Neural progenitor cell (in vitro differentiated cells): Measurements from ENCODE around the gene LMNTD1. TPM values are rescaled to one million over a fixed set of nuclear protein-coding genes. Genes with fewer than 3 reads are reported as not detected.

ENCODE experiments used
- DNase-seq: peaks from one replicate; pipeline ENCODE4 v3.0.0-alpha.2; 2016; ENCODE audit warnings: low spot score
- H2AFZ ChIP-seq: fragments of 200-600 bp; sonication (generic); replicated peaks from 2 replicates; pipeline ENCODE4 v1.6.1; 2016; ENCODE audit warnings: antibody characterized with exemption
- H3F3A ChIP-seq: fragments of 200-600 bp; sonication (generic); 2 replicates; pipeline ENCODE4 v1.6.1; 2016; ENCODE audit warnings: antibody characterized with exemption, low read depth
- H3K27ac ChIP-seq: fragments of 200-600 bp; sonication (generic); 2 replicates; pipeline ENCODE4 v1.5.1; 2016; ENCODE audit warnings: mild to moderate bottlenecking
- H3K27me3 ChIP-seq: fragments of 200-600 bp; sonication (generic); 2 replicates; pipeline ENCODE4 v1.6.1; 2016; ENCODE audit warnings: mild to moderate bottlenecking, moderate library complexity
- H3K36me3 ChIP-seq: fragments of 200-600 bp; sonication (generic); 2 replicates; pipeline ENCODE4 v1.5.1; 2016
- H3K4me1 ChIP-seq: fragments of 200-600 bp; sonication (generic); 2 replicates; pipeline ENCODE4 v1.6.1; 2016; ENCODE audit warnings: mixed run types
- H3K4me2 ChIP-seq: fragments of 200-600 bp; sonication (generic); 2 replicates; pipeline ENCODE4 v1.6.1; 2016
- H3K4me3 ChIP-seq: fragments of 200-600 bp; sonication (generic); 2 replicates; pipeline ENCODE4 v1.5.1; 2016
- H3K79me2 ChIP-seq: fragments of 200-600 bp; sonication (generic); 2 replicates; pipeline ENCODE4 v1.6.1; 2016; ENCODE audit warnings: low read depth
- H3K9ac ChIP-seq: fragments of 200-600 bp; sonication (generic); 2 replicates; pipeline ENCODE4 v1.6.1; 2016
- H3K9me3 ChIP-seq: fragments of 200-600 bp; sonication (generic); 2 replicates; pipeline ENCODE4 v1.5.1; 2016; ENCODE audit warnings: low read depth
- H4K20me1 ChIP-seq: fragments of 200-600 bp; sonication (generic); 2 replicates; pipeline ENCODE4 v1.6.1; 2016; ENCODE audit warnings: low read depth
- H3K27ac Mint-ChIP-seq: 3 replicates; pipeline ENCODE4 v1.8.0; 2021; ENCODE audit warnings: mixed read lengths
- H3K27me3 Mint-ChIP-seq: 2 replicates; pipeline ENCODE4 v1.8.0; 2022; ENCODE audit warnings: low read depth, mild to moderate bottlenecking, inconsistent platforms, moderate library complexity, mixed read lengths; ENCODE audit not compliant: insufficient read depth
- H3K36me3 Mint-ChIP-seq: 3 replicates; pipeline ENCODE4 v1.8.0; 2021; ENCODE audit warnings: mixed read lengths
- H3K4me1 Mint-ChIP-seq: 3 replicates; pipeline ENCODE4 v1.8.0; 2021; ENCODE audit warnings: mixed read lengths
- H3K4me3 Mint-ChIP-seq: 3 replicates; pipeline ENCODE4 v1.8.0; 2021; ENCODE audit warnings: mild to moderate bottlenecking, moderate library complexity, mixed read lengths
- H3K9me3 Mint-ChIP-seq: 3 replicates; pipeline ENCODE4 v1.8.0; 2020; ENCODE audit warnings: mixed read lengths
- CTCF ChIP-seq: fragments of 200-600 bp; sonication (generic); IDR thresholded peaks from 2 replicates; pipeline ENCODE4 v1.5.1; 2017; ENCODE audit warnings: antibody characterized with exemption, mild to moderate bottlenecking
- EZH2 ChIP-seq: fragments of 200-600 bp; sonication (generic); IDR thresholded peaks from 2 replicates; pipeline ENCODE4 v1.6.1; 2017; ENCODE audit warnings: antibody characterized with exemption, mild to moderate bottlenecking, moderate library complexity
- EZH2phosphoT487 ChIP-seq: fragments of 200-600 bp; sonication (generic); IDR thresholded peaks from 2 replicates; pipeline ENCODE4 v1.6.1; 2017; ENCODE audit warnings: antibody characterized with exemption
- total RNA-seq: library from RNA; depleted of rRNA; stranded (reverse); fragments of >200 nt; gene quantifications from 2 replicates; pipeline ENCODE4 v1.2.3, GENCODE V29; 2015; ENCODE audit warnings: low replicate concordance

The LMNTD1 gene
- total RNA-seq, 1 donor from 2014 or later = not detected

- Histone ChIP-seq H3K9me3 (peaks cover 5% of the 10 kb centered on the region), H3K79me2 (no peaks in the 10 kb centered on the region), H2AFZ (no peak overlapping the region), H3F3A (peaks cover 7% of the 10 kb centered on the region), H3K4me3 (no peak overlapping the region), H3K36me3 (no peaks in the 10 kb centered on the region), H3K4me1 (peaks cover 5% of the 10 kb centered on the region), H3K27ac (no peak overlapping the region), H4K20me1 (no peaks in the 10 kb centered on the region), H3K4me2 (no peak overlapping the region), H3K9ac (no peak overlapping the region), H3K27me3 (peaks cover 32% of the 10 kb centered on the region)
- Mint-ChIP-seq H3K4me3 (no peak overlapping the region), H3K9me3 (peaks cover 10% of the 10 kb centered on the region), H3K27ac (no peak overlapping the region), H3K27me3 (no peaks in the 10 kb centered on the region), H3K36me3 (no peaks in the 10 kb centered on the region), H3K4me1 (peaks cover 6% of the 10 kb centered on the region)
- TF ChIP-seq CTCF = no peak
- TF ChIP-seq EZH2phosphoT487 = no peak
- no peak for TF ChIP-seq EZH2
- DNase-seq = no peak
Measured at GRCh38 chr12:25497021-25497420, 56.1 kb downstream of the LMNTD1 start.

GRCh38 chr12:25496098-25496587 lies 56.9 kb downstream of the LMNTD1 start:
- Histone ChIP-seq H3K4me2 (no peak overlapping the region), H2AFZ (no peak overlapping the region), H3K27me3 (peaks cover 35% of the 10 kb centered on the region), H3K36me3 (no peaks in the 10 kb centered on the region), H3K4me1 (peaks cover 12% of the 10 kb centered on the region), H3F3A (peaks cover 16% of the 10 kb centered on the region), H3K79me2 (no peaks in the 10 kb centered on the region), H3K9ac (no peak overlapping the region), H3K4me3 (no peak overlapping the region), H3K27ac (no peak overlapping the region), H4K20me1 (no peaks in the 10 kb centered on the region), H3K9me3 (peaks cover 5% of the 10 kb centered on the region)
- Mint-ChIP-seq H3K4me1 (peaks cover 6% of the 10 kb centered on the region), H3K27me3 (no peaks in the 10 kb centered on the region), H3K9me3 (peaks cover 10% of the 10 kb centered on the region), H3K27ac (no peak overlapping the region), H3K4me3 (no peak overlapping the region), H3K36me3 (no peaks in the 10 kb centered on the region)
- DNase-seq = no peak
- TF ChIP-seq CTCF (no peak), EZH2 (no peak), EZH2phosphoT487 (no peak)

- Histone ChIP-seq H3K9ac (no peak overlapping the region), H3K36me3 (no peaks in the 10 kb centered on the region), H3K27me3 (peaks cover 42% of the 10 kb centered on the region), H3K4me3 (no peak overlapping the region), H3K27ac (no peak overlapping the region), H3K4me1 (peaks cover 18% of the 10 kb centered on the region), H2AFZ (no peak overlapping the region), H3K4me2 (no peak overlapping the region), H4K20me1 (no peaks in the 10 kb centered on the region), H3K9me3 (peaks cover 5% of the 10 kb centered on the region), H3K79me2 (no peaks in the 10 kb centered on the region), H3F3A (peaks cover 21% of the 10 kb centered on the region)
- TF ChIP-seq EZH2 (no peak), CTCF (no peak), EZH2phosphoT487 (no peak)
- H3K27me3 Mint-ChIP-seq = no peaks in the 10 kb centered on the region
- no peak for DNase-seq
- peaks cover 6% of the 10 kb centered on the region for H3K4me1 Mint-ChIP-seq
- H3K36me3 Mint-ChIP-seq = no peaks in the 10 kb centered on the region
- H3K27ac Mint-ChIP-seq = no peak overlapping the region
- H3K9me3 Mint-ChIP-seq = peaks cover 10% of the 10 kb centered on the region
- H3K4me3 Mint-ChIP-seq = no peak overlapping the region
Measured at GRCh38 chr12:25495331-25496097, 57.6 kb downstream of the LMNTD1 start.
